IMR-90 (cell line): ENCODE measurements around the gene ZNF800. TPM values are rescaled to one million over a fixed set of nuclear protein-coding genes. Genes with fewer than 3 reads are reported as not detected.

Source experiments
- ATAC-seq: fragments of 200-7000 bp; cut with Tn5 transposase; 2 replicates; pipeline ENCODE4 v1.9.1; 2020; ENCODE audit warnings: low read depth, mild to moderate bottlenecking, moderate library complexity
- BruUV-seq: library from RNA; stranded (reverse); fragments of 400-500 nt; replicated peaks from 2 replicates; lab custom pipeline; 2021; lab: Mats Ljungman, UMichigan
- CTCF ChIA-PET: fragments of 300-600 bp; formaldehyde crosslinking; extraction: SDS; loops from one replicate; lab custom pipeline; 2021; ENCODE audit warnings: antibody characterized with exemption; lab: Yijun Ruan, JAX
- POLR2A ChIA-PET: fragments of 300-600 bp; sonication (Branson Sonifier 250); formaldehyde crosslinking; loops from one replicate; lab custom pipeline; 2022; ENCODE audit warnings: antibody characterized with exemption; ENCODE audit not compliant: unreplicated experiment; lab: Charles Lee
- DNase-seq: peaks from one replicate; pipeline ENCODE4 v3.0.0; 2013
- H2AFZ ChIP-seq: replicated peaks from 2 replicates; pipeline ENCODE3; 2013; ENCODE audit warnings: low read length, mild to moderate bottlenecking; ENCODE audit not compliant: poor library complexity
- H2AK5ac ChIP-seq: 2 replicates; pipeline ENCODE4 v1.6.1; 2013; ENCODE audit warnings: low read depth, low read length, inconsistent platforms
- H2AK9ac ChIP-seq: replicated peaks from 2 replicates; pipeline ENCODE3; 2013; ENCODE audit warnings: mild to moderate bottlenecking, low read depth, low read length, moderate library complexity; ENCODE audit not compliant: poor library complexity
- H2BK120ac ChIP-seq: 2 replicates; pipeline ENCODE4 v1.6.1; 2013; ENCODE audit warnings: low read depth, low read length, inconsistent platforms
- H2BK15ac ChIP-seq: 3 replicates; pipeline ENCODE4 v1.6.1; 2013; ENCODE audit warnings: low read depth, low read length, inconsistent platforms
- H2BK20ac ChIP-seq: 2 replicates; pipeline ENCODE4 v1.6.1; 2013; ENCODE audit warnings: low read depth, mild to moderate bottlenecking, inconsistent platforms, low read length, moderate library complexity
- H2BK5ac ChIP-seq: 2 replicates; pipeline ENCODE4 v1.6.1; 2013; ENCODE audit warnings: mild to moderate bottlenecking, low read depth, low read length, inconsistent platforms; ENCODE audit not compliant: poor library complexity, severe bottlenecking
- H3K14ac ChIP-seq: replicated peaks from 2 replicates; pipeline ENCODE4 v1.6.1; 2013; ENCODE audit warnings: low read depth, low read length, inconsistent platforms
- H3K18ac ChIP-seq: 2 replicates; pipeline ENCODE4 v1.6.1; 2013; ENCODE audit warnings: low read depth, low read length, control low read depth
- H3K23ac ChIP-seq: 2 replicates; pipeline ENCODE4 v1.6.1; 2013; ENCODE audit warnings: low read depth, low read length, inconsistent platforms
- H3K27ac ChIP-seq: 2 replicates; pipeline ENCODE4 v1.5.1; 2013; ENCODE audit warnings: mild to moderate bottlenecking, control low read depth, low read length; ENCODE audit not compliant: insufficient read depth
- H3K27me3 ChIP-seq: 2 replicates; pipeline ENCODE4 v1.6.1; 2013; ENCODE audit warnings: low read length; ENCODE audit not compliant: control insufficient read depth, insufficient read depth
- H3K36me3 ChIP-seq: 2 replicates; pipeline ENCODE4 v1.6.1; 2013; ENCODE audit warnings: low read length, mixed read lengths; ENCODE audit not compliant: control insufficient read depth, insufficient read depth
- H3K4ac ChIP-seq: 2 replicates; pipeline ENCODE4 v1.6.1; 2013; ENCODE audit warnings: low read depth, low read length, inconsistent platforms
- H3K4me1 ChIP-seq: 2 replicates; pipeline ENCODE4 v1.6.1; 2013; ENCODE audit warnings: low read length, mixed read lengths; ENCODE audit not compliant: control insufficient read depth, insufficient read depth
- H3K4me2 ChIP-seq: 2 replicates; pipeline ENCODE4 v1.6.1; 2013; ENCODE audit warnings: low read depth, mild to moderate bottlenecking, control low read depth, low read length, moderate library complexity
- H3K4me3 ChIP-seq: 2 replicates; pipeline ENCODE4 v1.5.1; 2013; ENCODE audit warnings: low read depth, mild to moderate bottlenecking, control low read depth, low read length, moderate library complexity; ENCODE audit not compliant: insufficient read depth
- H3K56ac ChIP-seq: 2 replicates; pipeline ENCODE4 v1.6.1; 2013; ENCODE audit warnings: low read length, inconsistent platforms; ENCODE audit not compliant: insufficient read depth; ENCODE audit errors: extremely low read depth
- H3K79me1 ChIP-seq, 2 experiments: 2 replicates each; pipeline ENCODE4 v1.6.1; 2013; ENCODE audit warnings: low read length in 2 of 2, inconsistent platforms in 1 of 2, low read depth in 1 of 2
- H3K9ac ChIP-seq: 2 replicates; pipeline ENCODE4 v1.6.1; 2013; ENCODE audit warnings: low read depth, low read length, control low read depth
- H3K9me1 ChIP-seq: 2 replicates; pipeline ENCODE4 v1.6.1; 2013; ENCODE audit warnings: low read length, inconsistent platforms; ENCODE audit not compliant: insufficient read depth
- H3K9me3 ChIP-seq: 2 replicates; pipeline ENCODE4 v1.6.1; 2013; ENCODE audit warnings: low read length; ENCODE audit not compliant: control insufficient read depth, insufficient read depth
- H4K20me1 ChIP-seq: 2 replicates; pipeline ENCODE4 v1.6.1; 2013; ENCODE audit warnings: low read length, inconsistent platforms; ENCODE audit not compliant: insufficient read depth
- H4K5ac ChIP-seq: 2 replicates; pipeline ENCODE4 v1.6.1; 2013; ENCODE audit warnings: mild to moderate bottlenecking, low read depth, low read length, control low read depth
- H4K8ac ChIP-seq, 2 experiments: 2 replicates each; pipeline ENCODE4 v1.6.1; 2013; ENCODE audit warnings: low read depth in 2 of 2, low read length in 2 of 2, control low read depth in 1 of 2, inconsistent platforms in 1 of 2
- H4K91ac ChIP-seq: 2 replicates; pipeline ENCODE4 v1.6.1; 2013; ENCODE audit warnings: low read depth, low read length, inconsistent platforms; ENCODE audit not compliant: insufficient read depth
- BHLHE40 ChIP-seq: fragments of 150-350 bp; IDR thresholded peaks from 2 replicates; pipeline ENCODE4 v1.6.1; 2016; ENCODE audit warnings: mild to moderate bottlenecking, low read depth, low read length
- CEBPB ChIP-seq: IDR thresholded peaks from 2 replicates; pipeline ENCODE4 v1.6.1; 2012; ENCODE audit warnings: low read depth, low read length, improper control_type of control experiment
- CHD1 ChIP-seq: IDR thresholded peaks from 2 replicates; pipeline ENCODE4 v1.6.1; 2012; ENCODE audit warnings: low read depth, low read length, improper control_type of control experiment
- NFE2L2 ChIP-seq: fragments of 150-350 bp; IDR thresholded peaks from 2 replicates; pipeline ENCODE4 v1.6.1; 2016; ENCODE audit warnings: low read depth, mild to moderate bottlenecking, low read length
- POLR2A ChIP-seq: IDR thresholded peaks from 2 replicates; pipeline ENCODE4 v1.6.1; 2012; ENCODE audit warnings: mild to moderate bottlenecking, low read depth, low read length
- RCOR1 ChIP-seq: IDR thresholded peaks from 2 replicates; pipeline ENCODE4 v1.6.1; 2012; ENCODE audit warnings: mild to moderate bottlenecking, low read length, improper control_type of control experiment; ENCODE audit not compliant: insufficient replicate concordance
- RFX5 ChIP-seq: IDR thresholded peaks from 2 replicates; pipeline ENCODE4 v1.8.0; 2012; ENCODE audit warnings: low read depth, mild to moderate bottlenecking, low read length, moderate library complexity
- SMC3 ChIP-seq: fragments of 150-350 bp; IDR thresholded peaks from 2 replicates; pipeline ENCODE4 v1.6.1; 2016; ENCODE audit warnings: low read depth, mild to moderate bottlenecking, antibody characterized with exemption, low read length, moderate library complexity
- WGBS, 2 experiments: methylation state at CpG; one replicate each; pipeline versions ENCODE4 v1.1.5 to v1.1.7; 2013; ENCODE audit warnings: missing lambda C conversion rate in 2 of 2; ENCODE audit not compliant: insufficient read length in 1 of 2; ENCODE audit errors: extremely low coverage in 2 of 2; 5-methylcytosine and 5-hydroxymethylcytosine counted together
- dilution Hi-C: fragments of 300-500 bp; cut with HindIII; formaldehyde crosslinking; loops from one replicate; pipeline ENCODE4 v1.14.3; 2018; ENCODE audit warnings: low sequenced_read_pairs; ENCODE audit not compliant: unreplicated experiment
- in situ Hi-C: fragments of 300-500 bp; cut with MboI; formaldehyde crosslinking; loops from 3 replicates; pipeline ENCODE4 v1.14.3; 2019; ENCODE audit warnings: low sequenced_read_pairs, inconsistent platforms, mixed read lengths
- intact Hi-C: fragments of 100-400 bp; cut with micrococcal nuclease; formaldehyde crosslinking; loops from 2 replicates; pipeline ENCODE4 v1.10.0; 2022
- polyA plus RNA-seq, 3 experiments: library from polyadenylated mRNA; depleted of rRNA; stranded (reverse); fragments of >200 nt; gene quantifications; 2 replicates each; pipeline ENCODE4 v1.2.3, GENCODE V29; 2012; ENCODE audit warnings: low replicate concordance in 1 of 3
- total RNA-seq: library from RNA; depleted of rRNA; stranded (reverse); fragments of >200 nt; gene quantifications from 2 replicates; pipeline ENCODE4 v1.2.3, GENCODE V29; 2012
- TF ChIP-seq, protein P1 (sequence below): fragments of 150-350 bp; IDR thresholded peaks from 2 replicates; pipeline ENCODE4 v1.6.1; 2016; ENCODE audit warnings: low read depth, mild to moderate bottlenecking, low read length, moderate library complexity, borderline replicate concordance
- TF ChIP-seq, protein P2 (sequence below): fragments of 150-350 bp; IDR thresholded peaks from 2 replicates; pipeline ENCODE4 v1.6.1; 2017; ENCODE audit warnings: mild to moderate bottlenecking, antibody characterized with exemption, low read length, low read depth
- TF ChIP-seq, protein P3 (sequence below): conservative IDR thresholded peaks from 2 replicates; pipeline ENCODE4 v1.5.1; 2012; ENCODE audit warnings: mild to moderate bottlenecking, low read depth, low read length, improper control_type of control experiment

Gene ZNF800
- total and polyA plus RNA-seq, 2 of the 4 experiments (the other 2 are of a cell fraction) = 6.9 to 13.1 TPM

GRCh38 chr7:127417346-127417745 is 24.8 kb upstream of the ZNF800 start:
- intact Hi-C loops = no loop called here
- H4K20me1 ChIP-seq = no peaks in the 10 kb centered on the region
- H2BK120ac ChIP-seq = no peak overlapping the region
- DNase-seq = no peak
- no peaks in the 10 kb centered on the region for H3K4me1 ChIP-seq
- no peak overlapping the region for H3K56ac ChIP-seq
- in situ Hi-C loops = no loop called here
- no peak overlapping the region for H2AK9ac ChIP-seq
- ChIA-PET POLR2A (interaction anchor here (0.6 kb wide), 1 partner anchor 39 kb away, joined by 4 read pairs; no protein-coding TSS in a partner anchor), CTCF (no interaction called here)
- no peak for ATAC-seq
- no peak overlapping the region for H3K27ac ChIP-seq
- TF ChIP-seq, protein P1, sequence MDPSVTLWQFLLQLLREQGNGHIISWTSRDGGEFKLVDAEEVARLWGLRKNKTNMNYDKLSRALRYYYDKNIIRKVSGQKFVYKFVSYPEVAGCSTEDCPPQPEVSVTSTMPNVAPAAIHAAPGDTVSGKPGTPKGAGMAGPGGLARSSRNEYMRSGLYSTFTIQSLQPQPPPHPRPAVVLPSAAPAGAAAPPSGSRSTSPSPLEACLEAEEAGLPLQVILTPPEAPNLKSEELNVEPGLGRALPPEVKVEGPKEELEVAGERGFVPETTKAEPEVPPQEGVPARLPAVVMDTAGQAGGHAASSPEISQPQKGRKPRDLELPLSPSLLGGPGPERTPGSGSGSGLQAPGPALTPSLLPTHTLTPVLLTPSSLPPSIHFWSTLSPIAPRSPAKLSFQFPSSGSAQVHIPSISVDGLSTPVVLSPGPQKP = no peak
- TF ChIP-seq POLR2A (no peak), BHLHE40 (no peak), CHD1 (no peak), RFX5 (no peak), RCOR1 (no peak), CEBPB (no peak), SMC3 (no peak), NFE2L2 (no peak)
- TF ChIP-seq, protein P2, sequence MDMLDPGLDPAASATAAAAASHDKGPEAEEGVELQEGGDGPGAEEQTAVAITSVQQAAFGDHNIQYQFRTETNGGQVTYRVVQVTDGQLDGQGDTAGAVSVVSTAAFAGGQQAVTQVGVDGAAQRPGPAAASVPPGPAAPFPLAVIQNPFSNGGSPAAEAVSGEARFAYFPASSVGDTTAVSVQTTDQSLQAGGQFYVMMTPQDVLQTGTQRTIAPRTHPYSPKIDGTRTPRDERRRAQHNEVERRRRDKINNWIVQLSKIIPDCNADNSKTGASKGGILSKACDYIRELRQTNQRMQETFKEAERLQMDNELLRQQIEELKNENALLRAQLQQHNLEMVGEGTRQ = no peak
- TF ChIP-seq, protein P3, sequence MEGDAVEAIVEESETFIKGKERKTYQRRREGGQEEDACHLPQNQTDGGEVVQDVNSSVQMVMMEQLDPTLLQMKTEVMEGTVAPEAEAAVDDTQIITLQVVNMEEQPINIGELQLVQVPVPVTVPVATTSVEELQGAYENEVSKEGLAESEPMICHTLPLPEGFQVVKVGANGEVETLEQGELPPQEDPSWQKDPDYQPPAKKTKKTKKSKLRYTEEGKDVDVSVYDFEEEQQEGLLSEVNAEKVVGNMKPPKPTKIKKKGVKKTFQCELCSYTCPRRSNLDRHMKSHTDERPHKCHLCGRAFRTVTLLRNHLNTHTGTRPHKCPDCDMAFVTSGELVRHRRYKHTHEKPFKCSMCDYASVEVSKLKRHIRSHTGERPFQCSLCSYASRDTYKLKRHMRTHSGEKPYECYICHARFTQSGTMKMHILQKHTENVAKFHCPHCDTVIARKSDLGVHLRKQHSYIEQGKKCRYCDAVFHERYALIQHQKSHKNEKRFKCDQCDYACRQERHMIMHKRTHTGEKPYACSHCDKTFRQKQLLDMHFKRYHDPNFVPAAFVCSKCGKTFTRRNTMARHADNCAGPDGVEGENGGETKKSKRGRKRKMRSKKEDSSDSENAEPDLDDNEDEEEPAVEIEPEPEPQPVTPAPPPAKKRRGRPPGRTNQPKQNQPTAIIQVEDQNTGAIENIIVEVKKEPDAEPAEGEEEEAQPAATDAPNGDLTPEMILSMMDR = no peak
- H3K4me2 ChIP-seq = no peak overlapping the region
- no peak overlapping the region for H2BK20ac ChIP-seq
- no peak overlapping the region for H2BK15ac ChIP-seq
- dilution Hi-C loops = no loop called here
- no peak overlapping the region for H4K91ac ChIP-seq
- H3K4me3 ChIP-seq = no peak overlapping the region
- no peak overlapping the region for H4K8ac ChIP-seq
- H3K9me3 ChIP-seq = no peaks in the 10 kb centered on the region
- peaks cover 2% of the 10 kb centered on the region for H3K27me3 ChIP-seq
- H2AFZ ChIP-seq = no peak overlapping the region
- H2AK5ac ChIP-seq = no peak overlapping the region
- BruUV-seq = no TSS peak
- no peak overlapping the region for H3K14ac ChIP-seq
- H3K79me1 ChIP-seq = no peaks in the 10 kb centered on the region
- no peak overlapping the region for H3K23ac ChIP-seq
- no peak overlapping the region for H3K18ac ChIP-seq
- H3K9me1 ChIP-seq = no peaks in the 10 kb centered on the region; the same call in 1 of the 2 replicates
- no peak overlapping the region for H3K9ac ChIP-seq
- H2BK5ac ChIP-seq = no peak overlapping the region
- no peak overlapping the region for H3K4ac ChIP-seq
- no peaks in the 10 kb centered on the region for H3K36me3 ChIP-seq
- H4K5ac ChIP-seq = no peak overlapping the region
- no CpG with 5 or more reads among the region's 4 CpGs for WGBS, 2 experiments
